AG09319 (cell line): ENCODE measurements around the gene DLGAP1.

ENCODE experiments used
- DNase-seq: peaks from one replicate; pipeline ENCODE4 v3.0.0-alpha.2; 2010; ENCODE audit warnings: low read depth; ENCODE audit errors: extremely low read depth
- CTCF ChIP-seq: IDR thresholded peaks from 2 replicates; pipeline ENCODE4 v1.5.1; 2011; ENCODE audit warnings: low read depth, mild to moderate bottlenecking, inconsistent platforms, low read length, moderate library complexity

DLGAP1 gene

GRCh38 chr18:4196351-4196750, 258.8 kb downstream of the DLGAP1 start:
- no peak for DNase-seq

GRCh38 chr18:4193086-4193485, 262.0 kb downstream of the DLGAP1 start:
- no peak for DNase-seq
- TF ChIP-seq CTCF = no peak

More at GRCh38 chr18:4196351-4196750, 258.8 kb downstream of the DLGAP1 start:
- TF ChIP-seq CTCF = no peak

GRCh38 chr18:4181882-4182568, 273.1 kb downstream of the DLGAP1 start:
- no peak for DNase-seq
- TF ChIP-seq CTCF = no peak

DNA sequence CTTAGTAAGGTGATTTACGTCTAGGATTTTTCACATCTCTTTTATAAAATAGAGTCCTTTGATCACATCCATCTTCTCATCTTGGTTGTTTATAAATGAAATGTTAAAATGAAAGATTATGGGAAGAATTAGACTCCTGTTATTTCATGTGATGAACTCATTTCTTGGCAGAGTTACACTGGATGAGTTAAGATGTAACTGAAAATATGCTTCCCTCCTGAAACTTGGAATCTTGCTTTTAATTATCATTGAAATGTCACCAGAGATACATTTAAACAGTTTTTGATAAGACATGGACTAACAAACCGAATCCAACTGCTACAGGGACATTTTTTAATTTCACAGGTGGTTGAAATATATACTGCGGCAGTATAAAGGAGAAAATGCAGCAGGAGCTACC, 274.0 kb downstream of the DLGAP1 start:
- TF ChIP-seq CTCF = no peak
- no peak for DNase-seq

- TF ChIP-seq CTCF = no peak
- DNase-seq = no peak
These were observed 282.7 kb downstream of the DLGAP1 start for GRCh38 chr18:4172196-4173100.

- DNase-seq = no peak
- no peak for TF ChIP-seq CTCF
These were observed 297.8 kb downstream of the DLGAP1 start for GRCh38 chr18:4157352-4157751.

DNA sequence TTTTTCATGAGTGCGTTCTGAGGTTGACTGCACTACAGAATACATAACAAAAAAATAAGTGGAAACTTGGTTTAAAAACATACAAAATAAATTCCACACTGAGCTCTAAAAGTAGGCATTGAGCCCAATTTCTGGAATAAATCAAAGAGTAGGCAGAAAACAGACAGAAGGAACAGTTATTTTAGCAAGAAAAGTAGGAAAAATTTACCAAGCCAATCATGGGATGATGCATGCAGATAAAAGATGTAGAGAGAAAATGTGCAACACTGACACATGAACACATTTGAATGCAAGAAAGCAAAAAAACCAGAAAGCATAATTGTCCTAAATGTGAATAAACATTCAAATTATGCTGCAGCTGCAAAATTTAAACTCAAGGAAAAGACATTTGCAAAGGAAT, 308.3 kb downstream of the DLGAP1 start:
- TF ChIP-seq CTCF = no peak
- DNase-seq = no peak
